ENCODE measurements around the gene CFAP46. TPM values are rescaled to one million over a fixed set of nuclear protein-coding genes. Genes with fewer than 3 reads are reported as not detected.
"Not testable (repeated sequence)": the region's sequence is repeated elsewhere in the genome, so short reads cannot be mapped to it uniquely, and the experiment has no call there.

The CFAP46 gene
- total RNA-seq, 2 experiments from 2014 or later = not detected

- Mint-ChIP-seq H3K27me3 (ENCODE audit: low read depth) (no peaks in the 10 kb centered on the region), H3K9me3 (ENCODE audit: insufficient read depth) (no peaks in the 10 kb centered on the region), H3K36me3 (ENCODE audit: low read depth) (no peaks in the 10 kb centered on the region), H3K4me3 (no peak overlapping the region), H3K4me1 (ENCODE audit: low read depth) (no peaks in the 10 kb centered on the region), H3K27ac (no peak overlapping the region)
- DNase-seq (no peak), ATAC-seq (no peak)
- CTCF ChIA-PET = no interaction called here
- POLR2A ChIA-PET = no interaction called here
These were observed 142.5 kb downstream of the CFAP46 start for GRCh38 chr10:132799865-132800264.

- H3K4me1 Mint-ChIP-seq (ENCODE audit: low read depth) = no peaks in the 10 kb centered on the region
- H3K27me3 Mint-ChIP-seq (ENCODE audit: low read depth) = no peaks in the 10 kb centered on the region
- ChIA-PET CTCF (no interaction called here), POLR2A (no interaction called here)
- no peak overlapping the region for H3K27ac Mint-ChIP-seq
- DNase-seq (no peak), ATAC-seq (no peak)
- no peaks in the 10 kb centered on the region for H3K9me3 Mint-ChIP-seq (ENCODE audit: insufficient read depth)
- H3K36me3 Mint-ChIP-seq (ENCODE audit: low read depth) = no peaks in the 10 kb centered on the region
- H3K4me3 Mint-ChIP-seq = no peak overlapping the region
These were observed 143.5 kb downstream of the CFAP46 start for GRCh38 chr10:132798876-132799275.

GRCh38 chr10:132798403-132798802 lies 144.0 kb downstream of the CFAP46 start:
- no peaks in the 10 kb centered on the region for H3K4me1 Mint-ChIP-seq (ENCODE audit: low read depth)
- H3K36me3 Mint-ChIP-seq (ENCODE audit: low read depth) = no peaks in the 10 kb centered on the region
- POLR2A ChIA-PET = no interaction called here
- H3K27me3 Mint-ChIP-seq (ENCODE audit: low read depth) = no peaks in the 10 kb centered on the region
- ATAC-seq = no peak
- CTCF ChIA-PET = no interaction called here
- no peak overlapping the region for H3K27ac Mint-ChIP-seq
- no peak for DNase-seq
- H3K4me3 Mint-ChIP-seq = no peak overlapping the region
- no peaks in the 10 kb centered on the region for H3K9me3 Mint-ChIP-seq (ENCODE audit: insufficient read depth)

GRCh38 chr10:132797986-132798385 lies 144.4 kb downstream of the CFAP46 start:
- H3K27me3 Mint-ChIP-seq (ENCODE audit: low read depth); ATAC-seq; H3K4me3 Mint-ChIP-seq; H3K27ac Mint-ChIP-seq; CTCF ChIA-PET; POLR2A ChIA-PET; H3K36me3 Mint-ChIP-seq (ENCODE audit: low read depth); DNase-seq; H3K4me1 Mint-ChIP-seq (ENCODE audit: low read depth); H3K9me3 Mint-ChIP-seq (ENCODE audit: insufficient read depth): not testable (repeated sequence)

GRCh38 chr10:132796846-132797245 lies 145.5 kb downstream of the CFAP46 start:
- no peak for DNase-seq
- no peaks in the 10 kb centered on the region for H3K27me3 Mint-ChIP-seq (ENCODE audit: low read depth)
- H3K4me1 Mint-ChIP-seq (ENCODE audit: low read depth) = no peaks in the 10 kb centered on the region
- no peak overlapping the region for H3K4me3 Mint-ChIP-seq
- H3K9me3 Mint-ChIP-seq (ENCODE audit: insufficient read depth) = no peaks in the 10 kb centered on the region
- H3K36me3 Mint-ChIP-seq (ENCODE audit: low read depth) = no peaks in the 10 kb centered on the region
- POLR2A ChIA-PET = no interaction called here
- no peak overlapping the region for H3K27ac Mint-ChIP-seq
- CTCF ChIA-PET = no interaction called here
- no peak for ATAC-seq

GRCh38 chr10:132793871-132794849 lies 148.2 kb downstream of the CFAP46 start:
- ATAC-seq = no peak
- ChIA-PET POLR2A (interaction anchor here (0.6 kb wide), 1 partner anchor 318 kb away, joined by 4 read pairs; no protein-coding TSS in a partner anchor), CTCF (no interaction called here)
- Mint-ChIP-seq H3K4me1 (ENCODE audit: low read depth) (no peaks in the 10 kb centered on the region), H3K27me3 (ENCODE audit: low read depth) (peaks cover 5% of the 10 kb centered on the region), H3K9me3 (ENCODE audit: insufficient read depth) (no peaks in the 10 kb centered on the region), H3K36me3 (ENCODE audit: low read depth) (no peaks in the 10 kb centered on the region), H3K27ac (no peak overlapping the region), H3K4me3 (no peak overlapping the region)
- no peak for DNase-seq

GRCh38 chr10:132793213-132793612 lies 149.2 kb downstream of the CFAP46 start:
- ChIA-PET CTCF (no interaction called here), POLR2A (interaction anchor here (0.6 kb wide), 1 partner anchor 317 kb away, joined by 4 read pairs; no protein-coding TSS in a partner anchor)
- no peak overlapping the region for H3K27ac Mint-ChIP-seq
- H3K4me1 Mint-ChIP-seq (ENCODE audit: low read depth) = no peaks in the 10 kb centered on the region
- ATAC-seq = no peak
- no peaks in the 10 kb centered on the region for H3K36me3 Mint-ChIP-seq (ENCODE audit: low read depth)
- no peak for DNase-seq
- H3K4me3 Mint-ChIP-seq = no peak overlapping the region
- H3K27me3 Mint-ChIP-seq (ENCODE audit: low read depth) = peaks cover 5% of the 10 kb centered on the region
- H3K9me3 Mint-ChIP-seq (ENCODE audit: insufficient read depth) = no peaks in the 10 kb centered on the region

- ChIA-PET CTCF (no interaction called here), POLR2A (no interaction called here)
- Mint-ChIP-seq H3K27me3 (ENCODE audit: low read depth) (peaks cover 8% of the 10 kb centered on the region), H3K36me3 (ENCODE audit: low read depth) (no peaks in the 10 kb centered on the region), H3K4me1 (ENCODE audit: low read depth) (no peaks in the 10 kb centered on the region), H3K27ac (no peak overlapping the region), H3K9me3 (ENCODE audit: insufficient read depth) (no peaks in the 10 kb centered on the region), H3K4me3 (no peak overlapping the region)
- DNase-seq = no peak
- ATAC-seq = no peak
These were observed 149.6 kb downstream of the CFAP46 start for GRCh38 chr10:132792796-132793195.

- H3K27me3 Mint-ChIP-seq (ENCODE audit: low read depth); CTCF ChIA-PET; H3K9me3 Mint-ChIP-seq (ENCODE audit: insufficient read depth); ATAC-seq; H3K4me3 Mint-ChIP-seq; POLR2A ChIA-PET; H3K36me3 Mint-ChIP-seq (ENCODE audit: low read depth); H3K27ac Mint-ChIP-seq; H3K4me1 Mint-ChIP-seq (ENCODE audit: low read depth); DNase-seq: not testable (repeated sequence)
These were observed 150.3 kb downstream of the CFAP46 start for GRCh38 chr10:132792099-132792498.

GRCh38 chr10:132790934-132791829 lies 151.2 kb downstream of the CFAP46 start:
- Mint-ChIP-seq H3K27me3 (ENCODE audit: low read depth) (peaks cover 9% of the 10 kb centered on the region), H3K4me3 (no peak overlapping the region), H3K36me3 (ENCODE audit: low read depth) (no peaks in the 10 kb centered on the region), H3K27ac (no peak overlapping the region), H3K9me3 (ENCODE audit: insufficient read depth) (no peaks in the 10 kb centered on the region), H3K4me1 (ENCODE audit: low read depth) (no peaks in the 10 kb centered on the region)
- ChIA-PET CTCF (no interaction called here), POLR2A (no interaction called here)
- no peak for ATAC-seq
- no peak for DNase-seq

GRCh38 chr10:132790470-132790869 lies 151.9 kb downstream of the CFAP46 start:
- no peak for DNase-seq
- Mint-ChIP-seq H3K27me3 (ENCODE audit: low read depth) (peaks cover 10% of the 10 kb centered on the region), H3K9me3 (ENCODE audit: insufficient read depth) (no peaks in the 10 kb centered on the region), H3K4me1 (ENCODE audit: low read depth) (no peaks in the 10 kb centered on the region), H3K27ac (no peak overlapping the region), H3K4me3 (no peak overlapping the region), H3K36me3 (ENCODE audit: low read depth) (no peaks in the 10 kb centered on the region)
- ChIA-PET POLR2A (no interaction called here), CTCF (no interaction called here)
- no peak for ATAC-seq

- H3K27ac Mint-ChIP-seq = no peak overlapping the region
- no peak for DNase-seq
- H3K27me3 Mint-ChIP-seq (ENCODE audit: low read depth) = peaks cover 15% of the 10 kb centered on the region
- CTCF ChIA-PET = no interaction called here
- H3K9me3 Mint-ChIP-seq (ENCODE audit: insufficient read depth) = no peaks in the 10 kb centered on the region
- H3K4me1 Mint-ChIP-seq (ENCODE audit: low read depth) = no peaks in the 10 kb centered on the region
- no peaks in the 10 kb centered on the region for H3K36me3 Mint-ChIP-seq (ENCODE audit: low read depth)
- ATAC-seq = no peak
- POLR2A ChIA-PET = no interaction called here
- no peak overlapping the region for H3K4me3 Mint-ChIP-seq
These were observed 152.7 kb downstream of the CFAP46 start for GRCh38 chr10:132789659-132790148.
